HG02840 (cell line): ENCODE data around the gene KRTAP26-1.

Experiments
- ATAC-seq: cut with Tn5 transposase; IDR thresholded peaks from one replicate; pipeline ENCODE4 v1.9.1; 2021; ENCODE audit warnings: mild to moderate bottlenecking, moderate library complexity, moderate number of reproducible peaks; ENCODE audit not compliant: unreplicated experiment, low FRiP score

Gene KRTAP26-1, protein sequence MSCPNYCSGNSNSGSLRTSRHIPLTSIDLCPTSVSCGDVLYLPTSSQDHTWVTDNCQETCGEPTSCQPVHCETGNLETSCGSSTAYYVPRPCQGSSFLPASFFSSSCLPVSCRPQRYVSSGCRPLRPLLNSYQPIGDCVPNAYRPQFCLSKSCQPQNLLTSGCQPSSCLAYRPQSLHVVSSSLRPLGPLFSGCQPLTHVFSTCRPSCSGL

GRCh38 chr21:30320215-30320614 is at the start of gene KRTAP26-1:
KRTAP26-1 (minus strand) TSS chr21:30320315; CDS start chr21:30320035, 280 bp downstream.
- no peak for ATAC-seq

DNA sequence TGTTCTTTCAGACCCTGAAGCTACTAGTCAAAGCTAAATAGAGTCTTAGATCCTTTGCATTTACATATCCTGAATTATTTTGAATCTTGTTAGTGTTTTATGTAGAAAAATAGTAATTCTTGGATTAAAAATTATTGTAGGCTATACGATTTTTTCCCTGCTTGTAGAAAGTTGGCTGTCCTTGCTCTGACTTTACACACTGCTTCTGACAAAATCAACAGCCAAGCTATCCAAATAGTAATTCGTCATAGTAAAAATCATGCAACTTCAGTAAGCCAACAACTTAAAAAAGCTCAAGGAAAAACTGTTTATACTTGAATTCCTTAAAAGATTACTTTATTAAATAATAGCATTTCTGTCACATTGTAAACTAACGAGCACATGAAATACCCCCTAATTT is 35.8 kb upstream of the KRTAP26-1 start:
- ATAC-seq: no peak

DNA sequence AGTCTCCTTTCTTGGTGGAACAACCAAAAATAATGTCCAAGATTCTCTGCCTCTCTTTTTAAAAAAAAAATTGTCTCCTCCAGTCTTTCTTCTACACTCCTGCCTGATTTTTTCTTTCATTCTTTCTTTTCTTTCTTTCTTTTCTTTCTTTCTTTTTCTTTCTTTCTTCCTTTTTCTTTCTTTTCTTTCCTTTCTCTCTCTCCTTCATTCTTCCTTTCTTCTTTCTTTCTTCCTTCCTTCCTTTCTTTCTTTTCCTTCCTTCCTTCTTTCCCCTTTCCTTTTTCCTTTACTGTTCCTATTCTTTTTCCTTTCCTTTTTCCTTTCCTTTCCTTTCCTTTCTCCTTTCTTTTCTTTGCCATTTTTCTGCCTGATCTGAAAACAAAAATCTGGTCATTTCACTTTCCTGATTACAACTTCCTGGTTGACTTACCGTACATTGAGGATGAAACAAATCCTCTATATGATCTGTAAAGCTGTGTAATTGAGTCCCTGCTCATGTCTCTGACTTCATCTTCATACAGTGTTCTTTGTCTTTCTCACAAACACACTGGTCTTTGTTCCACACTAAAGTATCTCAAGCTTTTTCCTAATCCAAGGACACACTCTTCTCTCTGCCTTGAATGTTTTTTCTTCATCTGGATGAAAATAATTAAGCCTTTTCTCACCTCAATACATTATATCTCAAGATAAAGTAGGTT is 34.3 kb upstream of the KRTAP26-1 start:
- ATAC-seq: no peak

DNA sequence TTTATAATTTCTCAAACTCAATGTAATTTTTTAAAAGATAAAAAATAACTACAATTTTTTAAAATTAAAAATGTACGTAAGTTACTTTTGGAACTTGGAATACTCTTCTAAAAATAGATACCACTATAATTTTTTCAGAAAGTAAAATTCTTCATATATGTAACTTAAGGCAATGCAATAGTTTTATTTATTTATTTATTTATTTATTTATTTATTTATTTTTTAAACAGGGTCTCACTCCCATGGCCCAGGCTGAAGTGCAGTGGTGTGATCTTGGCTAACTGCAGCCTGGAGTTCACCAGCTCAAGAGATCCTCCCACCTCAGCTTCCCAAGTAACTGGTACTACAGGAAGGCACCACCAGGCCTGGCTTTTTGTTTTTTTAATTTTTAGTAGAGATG is 31.4 kb upstream of the KRTAP26-1 start:
- ATAC-seq: no peak

- ATAC-seq: no peak
Measured at GRCh38 chr21:30349572-30349971, 29.5 kb upstream of the KRTAP26-1 start.

DNA sequence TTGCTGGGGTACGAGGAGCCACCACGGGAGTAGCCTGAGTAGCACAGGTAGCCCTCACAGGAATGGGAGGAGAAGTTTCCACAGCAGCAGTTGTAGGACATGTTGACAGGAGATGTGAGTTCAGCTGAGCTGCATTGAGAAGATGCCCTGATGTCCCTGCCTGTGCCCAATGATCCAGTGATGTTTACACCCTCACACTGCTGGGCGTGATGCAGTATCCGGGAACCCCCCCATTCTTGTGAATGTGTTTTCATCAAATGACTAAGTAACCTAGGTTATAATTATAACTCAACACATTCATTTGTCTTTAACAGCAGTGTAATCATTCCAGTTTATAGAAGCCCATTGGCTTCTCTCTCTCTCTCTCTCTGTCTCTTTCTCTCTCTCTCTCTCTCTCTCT is 28.4 kb upstream of the KRTAP26-1 start, which contains the start of gene KRTAP23-1:
TSS of gene KRTAP23-1 (minus strand) at position 101 of the 400 bp plus-strand sequence. CDS start at position 101, 0 bp downstream.
- ATAC-seq: no peak

DNA sequence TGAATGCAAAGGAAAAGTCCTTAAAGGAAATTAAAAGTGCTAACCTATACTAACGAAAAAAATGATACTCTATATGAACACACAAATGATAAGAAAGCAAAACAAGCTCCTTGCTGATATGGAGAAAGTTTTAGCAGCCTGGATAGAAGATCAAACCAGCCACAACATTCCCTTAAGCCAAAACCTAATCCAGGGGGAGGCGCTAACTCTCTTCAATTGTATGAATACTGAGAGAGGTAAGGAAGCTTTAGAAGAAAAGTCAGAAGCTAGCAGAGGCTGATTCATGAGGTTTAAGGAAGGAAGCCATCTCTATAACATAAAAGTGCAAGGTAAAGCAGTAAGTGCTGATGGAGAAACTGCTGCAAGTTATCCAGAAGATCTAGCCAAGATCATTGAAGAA is 24.9 kb upstream of the KRTAP26-1 start:
- ATAC-seq: no peak

GRCh38 chr21:30340714-30341573 is 20.8 kb upstream of the KRTAP26-1 start:
- no peak for ATAC-seq

- ATAC-seq: no peak
Measured at GRCh38 chr21:30338717-30339116, 18.6 kb upstream of the KRTAP26-1 start.

DNA sequence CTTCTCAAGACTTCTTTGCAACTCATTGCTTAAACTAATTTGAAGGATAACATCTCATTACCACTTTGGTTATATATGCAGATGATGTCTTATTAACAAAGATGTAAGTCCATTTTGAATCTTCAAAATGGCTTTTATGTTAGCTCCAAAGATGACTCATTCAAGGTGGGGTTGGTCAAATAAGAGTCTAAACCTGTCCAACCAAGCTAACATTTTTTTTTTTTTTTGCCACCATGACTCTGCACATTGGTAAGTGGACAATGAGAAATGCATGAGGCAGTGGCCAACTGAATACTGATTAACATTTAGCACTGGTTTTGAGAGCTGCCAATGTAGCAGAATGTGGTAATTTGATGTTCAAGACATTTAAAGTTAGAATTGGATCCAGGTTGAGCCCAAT is 17.7 kb upstream of the KRTAP26-1 start:
- no peak for ATAC-seq

DNA sequence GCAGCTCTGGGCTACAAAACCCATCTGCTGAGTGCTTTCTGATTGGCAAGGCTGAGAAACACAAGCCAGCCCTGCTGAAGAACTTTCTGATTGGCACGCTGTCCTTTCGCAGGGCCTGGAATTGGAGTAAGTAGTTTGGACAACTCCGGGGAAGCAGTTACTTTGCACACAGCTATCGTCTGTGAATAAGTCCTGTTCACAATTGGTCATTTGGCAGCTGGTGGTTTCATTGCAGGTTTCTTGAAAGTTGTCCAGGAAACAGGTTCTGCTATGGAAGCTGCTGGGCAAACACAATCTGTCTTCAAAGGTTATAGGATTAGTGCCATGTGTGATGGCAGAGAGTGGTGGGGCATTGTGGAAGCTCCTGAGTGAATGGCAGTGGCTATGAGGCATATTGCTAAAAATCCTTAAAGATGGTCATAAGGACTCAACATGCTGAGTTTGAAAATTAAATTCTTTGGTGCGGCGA is 17.2 kb upstream of the KRTAP26-1 start, which contains the start of gene KRTAP27-1:
TSS of gene KRTAP27-1 (minus strand) at position 419 of the 469 bp plus-strand sequence. CDS start at position 393, 26 bp downstream.
- ATAC-seq: no peak

DNA sequence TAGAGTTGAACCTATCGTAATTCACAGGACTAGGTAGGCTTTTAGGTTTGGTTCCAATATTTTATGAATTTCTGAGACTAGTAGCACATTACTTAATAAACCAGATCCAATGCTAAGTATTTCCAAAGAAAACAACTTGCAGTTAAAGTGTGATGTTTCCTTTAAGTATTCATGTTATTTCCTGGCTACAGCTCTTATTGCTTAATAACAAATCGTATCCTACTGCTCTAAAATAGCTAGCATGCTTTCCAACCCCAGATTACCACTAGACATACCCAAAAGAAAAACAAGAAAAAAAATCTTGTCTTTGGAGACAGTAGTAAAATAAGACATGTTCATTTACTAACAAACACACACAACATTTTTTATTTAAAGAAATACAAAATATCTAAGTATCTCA is 16.5 kb upstream of the KRTAP26-1 start:
- no peak for ATAC-seq

DNA sequence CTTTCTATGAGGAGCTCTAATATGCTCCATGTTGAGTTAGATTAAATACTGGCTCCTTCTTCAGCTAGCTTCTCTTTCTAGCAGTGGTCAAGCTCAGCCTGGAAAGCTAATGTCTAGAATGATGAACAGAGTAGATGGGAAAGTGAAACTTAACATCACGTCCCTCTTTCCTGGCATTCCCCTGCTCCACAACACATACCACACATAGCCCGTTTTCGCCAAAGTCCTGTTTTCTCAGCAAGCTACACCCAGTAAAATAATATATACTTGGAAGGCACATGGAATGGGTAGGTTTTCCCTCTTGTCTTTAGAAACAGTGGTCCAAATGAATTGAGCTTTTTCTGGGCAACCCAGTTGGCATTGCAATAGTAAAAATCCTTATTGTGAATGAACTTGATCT is 13.6 kb upstream of the KRTAP26-1 start:
- ATAC-seq: no peak

- no peak for ATAC-seq
Measured at GRCh38 chr21:30332681-30333080, 12.6 kb upstream of the KRTAP26-1 start.

- ATAC-seq: no peak
Measured at GRCh38 chr21:30329203-30329875, 9.2 kb upstream of the KRTAP26-1 start.

- no peak for ATAC-seq
Measured at GRCh38 chr21:30326390-30326789, 6.3 kb upstream of the KRTAP26-1 start.

- ATAC-seq: no peak
Measured at GRCh38 chr21:30315701-30316100, 4.4 kb downstream of the KRTAP26-1 start.

DNA sequence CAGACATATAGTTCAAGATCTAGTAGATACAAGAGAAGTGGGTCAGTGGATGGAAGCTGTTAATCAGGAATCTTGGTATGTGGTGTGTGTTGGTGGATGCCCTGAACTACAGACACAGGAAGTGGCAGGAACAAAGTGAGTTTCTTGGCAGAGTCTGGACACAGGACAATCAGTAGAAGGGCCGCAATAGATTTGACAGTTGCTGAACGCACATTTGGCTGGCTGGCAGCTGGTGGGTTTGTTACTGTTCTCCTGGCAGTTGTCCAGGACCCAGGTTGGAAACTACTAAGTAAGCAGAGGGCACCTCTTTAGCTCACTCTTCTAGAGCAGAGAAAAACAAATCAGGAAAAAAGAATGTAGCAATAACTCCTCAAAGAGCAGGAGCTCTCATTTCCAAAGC is 13.2 kb downstream of the KRTAP26-1 start:
- ATAC-seq: no peak

DNA sequence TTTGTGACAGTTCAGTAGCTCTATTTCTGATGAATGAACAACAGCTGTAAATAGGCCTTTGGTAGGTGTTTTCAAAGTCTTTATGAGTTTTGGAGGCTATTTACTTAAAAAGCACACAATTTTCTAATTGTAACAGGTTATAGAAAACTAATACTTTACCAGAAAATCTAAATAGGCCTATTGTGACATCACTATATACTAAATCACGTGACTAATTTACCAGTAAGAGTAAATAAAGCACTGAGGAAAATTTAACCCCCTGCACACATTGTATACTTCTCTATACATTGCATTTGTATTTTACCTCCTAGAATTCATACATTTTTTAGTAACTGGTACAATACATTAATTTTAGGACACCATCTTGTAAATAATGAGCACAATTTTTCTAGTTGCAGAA is 15.0 kb downstream of the KRTAP26-1 start:
- ATAC-seq: no peak

DNA sequence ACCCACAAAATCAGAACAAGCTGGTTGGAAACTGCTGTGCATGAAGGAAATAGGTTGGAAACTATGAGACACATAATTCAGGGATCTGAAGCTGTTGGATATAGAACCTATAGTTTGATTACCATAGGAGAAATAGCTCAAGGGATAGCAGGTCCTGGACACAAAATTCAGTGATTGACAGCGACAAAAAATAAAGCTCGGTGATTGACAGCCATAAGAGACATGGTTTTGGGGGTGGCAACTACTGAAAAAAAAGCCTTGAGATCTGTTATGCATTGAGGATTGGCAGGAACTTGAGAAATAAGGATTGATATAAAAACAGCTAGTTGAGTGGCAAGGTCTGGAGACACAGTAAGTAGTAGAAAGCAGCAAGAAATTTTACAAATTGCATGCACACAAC is 30.9 kb downstream of the KRTAP26-1 start, which contains the start of gene KRTAP25-1:
TSS of gene KRTAP25-1 (minus strand) at position 300 of the 400 bp plus-strand sequence. CDS start at position 276, 24 bp downstream.
- no peak for ATAC-seq
